Activated CD4-positive, alpha-beta T cell treated with anti-CD3 and anti-CD28 coated beads for 48 hours (primary cell): ENCODE measurements around the gene UBXN11.
"Not testable (repeated sequence)": the region's sequence is repeated elsewhere in the genome, so short reads cannot be mapped to it uniquely, and the experiment has no call there.

Experiments
- DNase-seq: peaks from one replicate; pipeline ENCODE4 v3.0.0-alpha.2; 2020

The UBXN11 gene

DNA sequence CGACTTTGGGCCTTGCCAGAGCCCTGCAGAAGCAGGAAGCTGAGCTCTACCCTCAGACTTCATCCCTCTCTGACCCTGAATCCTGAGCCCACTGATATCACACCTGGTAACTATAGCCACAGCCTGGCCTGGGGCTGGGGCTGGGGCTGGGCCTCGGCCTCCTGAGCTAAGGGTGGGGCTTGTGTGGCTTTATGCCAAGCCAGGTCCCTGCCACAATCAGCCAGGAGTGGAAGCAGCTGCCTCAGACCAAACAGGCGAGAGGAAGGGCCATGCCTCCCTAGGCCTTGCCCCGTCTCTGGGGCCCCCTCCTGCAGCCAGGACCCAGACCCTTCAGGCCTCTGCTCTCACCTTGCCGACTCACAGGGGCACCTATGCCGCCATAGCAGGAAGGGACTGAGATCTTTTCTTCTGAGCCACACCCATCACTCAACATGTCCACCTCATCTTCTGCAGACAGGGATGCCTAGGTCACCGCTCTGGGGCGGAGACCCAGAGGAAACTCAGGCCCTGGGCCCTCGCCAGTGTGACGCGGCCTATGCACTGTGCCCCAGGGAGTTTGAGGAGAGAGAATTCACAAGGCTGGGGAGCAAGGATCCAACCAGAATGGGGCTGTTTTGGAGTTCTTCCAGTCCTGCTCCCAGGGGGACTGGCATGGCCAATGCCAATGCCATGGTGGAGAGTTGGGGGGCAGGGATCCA is 5.7 kb downstream of the UBXN11 start:
- no peak for DNase-seq

DNA sequence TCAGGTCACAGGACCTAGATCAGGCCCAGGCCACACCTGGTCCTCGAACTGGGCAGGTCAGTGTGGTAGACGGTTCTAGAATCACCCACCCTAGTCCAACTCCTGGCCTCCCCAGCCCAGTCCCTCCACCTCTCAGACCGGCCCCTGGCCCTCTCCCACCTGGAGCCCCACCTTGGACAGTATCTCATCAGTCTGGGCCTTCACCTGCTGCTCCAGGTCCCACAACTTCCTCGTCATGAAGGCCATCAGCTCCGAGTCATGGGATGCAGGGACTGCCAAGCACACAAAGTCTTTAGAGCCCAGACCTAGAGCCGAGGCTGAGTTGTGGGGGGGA is 8.7 kb downstream of the UBXN11 start:
- DNase-seq: no peak

GRCh38 chr1:26297057-26297790 is 9.2 kb downstream of the UBXN11 start:
- DNase-seq: no peak

GRCh38 chr1:26296340-26297056 is 9.9 kb downstream of the UBXN11 start:
- no peak for DNase-seq

GRCh38 chr1:26295194-26296138 is 11.0 kb downstream of the UBXN11 start:
- DNase-seq: no peak

DNA sequence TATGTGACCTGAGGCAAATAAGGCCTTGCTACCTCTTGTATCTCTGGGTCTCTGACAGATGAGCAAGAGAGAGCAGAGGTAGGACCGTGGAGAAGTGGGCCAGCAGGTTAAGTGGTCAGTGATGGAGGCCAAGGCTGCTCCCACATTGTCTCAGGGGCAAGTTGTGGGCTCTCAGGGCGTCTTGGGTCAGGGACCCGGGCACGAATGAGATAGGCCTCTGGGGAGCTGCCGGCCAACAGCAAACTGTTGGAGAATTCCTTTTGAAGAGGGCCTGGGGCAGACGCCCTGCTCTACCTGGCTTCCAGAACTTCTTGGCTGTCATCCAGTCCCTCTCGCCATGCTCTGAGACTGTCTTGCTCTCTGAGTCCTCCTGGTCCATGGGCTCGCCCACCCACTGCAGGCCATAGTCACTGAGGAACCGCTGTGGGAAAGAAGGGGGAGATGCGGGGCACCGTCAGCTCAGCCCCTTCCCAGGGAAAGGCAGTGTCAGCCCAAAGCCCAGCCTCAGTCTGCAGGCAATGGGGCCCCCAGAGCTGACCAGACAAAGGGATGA is 12.4 kb downstream of the UBXN11 start:
- DNase-seq: no peak

GRCh38 chr1:26292735-26293134 is 13.7 kb downstream of the UBXN11 start:
- not testable (repeated sequence) for DNase-seq

DNA sequence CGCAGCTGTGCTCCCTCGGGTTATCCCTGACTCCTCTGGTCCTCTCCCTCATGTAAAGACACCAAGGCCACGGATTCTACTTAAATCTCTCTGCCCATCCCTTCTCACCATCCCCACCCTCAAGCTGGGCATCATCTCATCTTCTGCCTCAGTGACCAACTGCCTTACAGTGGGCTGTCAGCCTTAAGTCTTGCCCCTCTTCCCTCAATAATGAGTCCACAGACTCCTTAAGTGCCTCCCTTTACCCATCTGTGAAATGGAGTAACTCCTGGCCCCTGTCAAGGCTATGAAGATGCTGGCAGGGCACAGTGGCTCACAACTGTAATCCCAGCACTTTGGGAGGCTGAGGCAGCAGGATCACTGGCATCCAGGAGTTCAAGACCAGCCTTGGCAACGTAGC is 14.5 kb downstream of the UBXN11 start:
- no peak for DNase-seq

DNA sequence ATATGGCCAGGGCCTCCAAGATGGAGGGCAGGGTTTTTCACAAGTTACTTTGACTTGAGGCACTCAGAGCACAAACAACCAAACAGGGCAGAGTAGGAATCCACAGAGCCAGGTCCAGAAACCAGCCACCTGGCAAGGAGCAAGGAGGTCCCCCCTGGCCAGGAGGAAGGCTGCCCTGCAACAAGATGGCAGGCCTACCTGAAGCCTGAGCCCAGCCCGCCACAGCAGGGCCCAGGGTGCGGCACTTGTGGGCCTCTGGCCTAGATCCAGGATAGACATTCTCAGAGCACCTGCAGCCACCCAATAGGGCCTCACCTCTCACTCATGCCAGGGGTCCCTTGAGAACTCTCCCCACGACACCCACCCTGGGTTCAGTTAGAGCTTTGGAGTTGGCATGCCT is 15.0 kb downstream of the UBXN11 start:
- DNase-seq: no peak

GRCh38 chr1:26290882-26291261 is 15.6 kb downstream of the UBXN11 start:
- DNase-seq: no peak

- DNase-seq: no peak
These were observed 16.1 kb downstream of the UBXN11 start for GRCh38 chr1:26290122-26290881.

DNA sequence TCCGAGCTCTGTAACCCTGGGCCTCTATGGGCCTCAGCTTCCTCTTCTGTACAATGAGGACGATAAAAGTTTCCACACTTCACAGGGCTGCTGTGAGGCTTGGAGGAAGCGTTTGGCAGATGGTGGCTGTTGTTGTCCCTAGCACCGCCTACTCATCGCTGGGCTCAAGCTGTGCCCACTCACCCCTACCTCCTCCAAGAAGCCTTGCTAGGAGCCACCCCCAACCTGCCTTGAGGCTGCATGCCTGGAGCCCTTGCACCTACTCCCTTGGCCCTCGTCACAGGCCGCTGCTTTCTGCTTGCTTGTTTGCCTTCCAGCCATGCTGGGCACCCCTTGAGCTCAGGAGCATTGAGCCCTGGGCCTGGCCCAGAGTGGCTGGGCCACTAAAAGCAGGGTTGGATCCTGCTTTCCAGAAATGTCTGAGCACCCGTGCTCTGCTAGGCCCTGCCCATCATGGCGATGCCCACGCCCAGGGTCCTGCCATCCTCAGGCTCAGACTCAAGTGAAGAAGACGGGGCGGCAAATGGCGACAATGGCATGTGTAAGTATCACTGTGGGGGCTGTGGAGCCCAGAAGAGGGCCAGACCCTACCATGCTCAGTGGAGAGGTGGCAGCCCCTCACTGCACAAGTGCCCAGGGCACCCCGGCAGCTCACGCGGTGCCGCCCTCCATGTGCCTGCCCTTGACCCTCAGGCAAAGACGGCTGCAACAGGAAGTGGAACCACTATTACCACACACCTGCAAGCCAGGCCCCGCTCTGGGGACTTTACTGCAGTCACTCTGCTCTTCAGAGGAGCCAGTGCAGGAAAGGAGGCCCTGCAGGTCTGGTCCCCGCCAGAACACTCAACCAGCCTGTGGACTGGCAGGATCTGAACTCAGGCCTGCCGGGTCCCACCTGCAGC is 17.0 kb downstream of the UBXN11 start:
- DNase-seq: peak; percentile 51

- DNase-seq: peak; percentile 86
These were observed 18.0 kb downstream of the UBXN11 start for GRCh38 chr1:26288311-26288941.

DNA sequence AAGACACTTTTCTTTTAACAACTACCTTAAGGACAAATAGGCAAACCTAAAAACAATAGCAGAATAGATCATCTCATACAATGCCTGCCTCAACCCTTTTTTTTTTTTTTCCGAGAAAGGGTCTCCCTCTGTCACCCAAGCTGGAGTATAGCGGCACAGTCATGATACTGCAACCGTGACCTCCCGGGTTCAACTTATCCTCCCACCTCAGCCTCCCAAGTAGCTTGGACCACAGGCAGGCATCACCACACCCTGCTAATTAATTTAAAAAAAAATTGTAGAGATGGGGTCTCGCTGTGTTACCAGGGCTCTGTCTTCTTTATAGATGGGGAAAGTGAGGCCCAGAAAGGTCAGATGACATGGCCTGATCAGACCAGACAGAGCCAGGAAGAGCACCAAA is 18.6 kb downstream of the UBXN11 start:
- DNase-seq: no peak

- DNase-seq: peak; percentile 77
These were observed 19.3 kb downstream of the UBXN11 start for GRCh38 chr1:26287033-26287711.

- DNase-seq: no peak
These were observed 20.4 kb downstream of the UBXN11 start for GRCh38 chr1:26286064-26286416.

DNA sequence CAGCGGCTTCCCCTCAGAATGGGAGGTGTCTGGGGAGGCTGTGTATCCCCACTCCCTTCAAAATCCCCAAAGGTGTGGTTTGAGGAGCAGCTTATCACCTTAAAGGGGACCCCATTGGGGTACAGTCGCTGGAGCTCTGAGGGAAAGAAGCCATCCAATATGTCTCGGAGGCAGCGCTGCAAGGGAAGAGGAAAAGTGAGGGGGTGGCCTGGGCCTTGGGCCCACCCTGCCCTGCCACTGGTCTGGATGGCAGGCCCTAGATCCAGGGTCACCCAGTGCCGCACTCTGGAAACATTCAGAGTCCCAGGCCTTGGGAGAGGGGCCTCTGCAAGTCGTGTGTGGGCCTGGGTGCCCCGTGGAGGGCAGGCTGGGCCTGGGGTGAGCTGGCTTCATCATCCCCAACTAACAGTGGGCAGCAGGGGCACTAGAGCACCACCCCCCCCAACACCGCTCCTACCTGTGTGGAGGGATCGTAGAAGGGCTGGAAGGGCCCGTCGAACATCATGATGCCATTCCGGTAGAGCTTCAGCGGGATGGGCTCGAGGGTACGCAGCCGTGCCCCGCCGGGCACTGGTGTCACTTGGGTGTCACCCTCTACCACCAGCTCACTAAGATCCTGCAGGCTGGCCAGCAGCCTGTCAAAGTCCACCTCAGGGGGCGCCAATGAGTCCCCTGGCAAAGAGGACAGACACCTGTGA is 20.9 kb downstream of the UBXN11 start:
- DNase-seq: peak; percentile 76

GRCh38 chr1:26284597-26285347 is 21.7 kb downstream of the UBXN11 start:
- DNase-seq: peak; percentile 98
